Measurements from ENCODE around the gene DUSP6.

The DUSP6 gene

GRCh38 chr12:89328151-89329030, 23.9 kb downstream of the DUSP6 start:
- DNase-seq: no peak

- DNase-seq: no peak
Measured at GRCh38 chr12:89327486-89328094, 24.7 kb downstream of the DUSP6 start.

DNA sequence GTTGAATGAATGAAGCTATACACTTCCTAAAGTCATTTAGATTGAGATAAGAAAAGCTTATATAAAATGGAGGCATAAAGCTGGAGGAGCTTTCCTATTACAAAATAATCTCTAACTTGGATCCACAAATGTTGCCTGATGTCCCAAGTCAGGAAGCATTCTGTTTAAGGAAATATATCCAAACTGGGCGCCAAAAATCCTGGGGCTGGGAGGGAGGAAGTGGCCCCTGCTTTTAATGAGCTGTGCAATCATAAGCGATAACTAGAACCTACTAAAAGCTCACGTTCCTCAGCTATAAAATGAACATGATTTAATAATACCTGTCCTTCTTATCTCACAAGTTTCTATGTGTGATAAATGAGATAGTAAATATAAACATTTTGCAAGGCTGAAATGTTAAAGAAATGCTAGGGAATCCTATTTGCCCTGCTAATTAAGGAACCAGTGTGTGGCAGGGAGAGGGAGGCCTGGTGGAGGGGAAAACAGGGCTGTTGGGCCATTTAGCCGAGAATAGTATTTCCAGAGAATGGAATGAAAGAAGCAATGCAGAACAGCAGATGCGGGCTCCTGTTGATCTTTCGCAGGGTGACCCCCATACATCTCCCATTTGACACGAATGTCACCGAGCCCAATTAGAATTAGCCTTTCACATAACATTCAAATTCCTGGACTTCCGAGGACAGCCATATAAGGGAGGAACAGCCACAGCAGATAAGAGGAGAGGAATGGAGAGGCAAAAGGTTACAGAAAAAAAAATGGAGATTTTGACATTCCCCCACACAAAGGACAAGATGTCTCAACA, 25.9 kb downstream of the DUSP6 start:
- DNase-seq: no peak

DNA sequence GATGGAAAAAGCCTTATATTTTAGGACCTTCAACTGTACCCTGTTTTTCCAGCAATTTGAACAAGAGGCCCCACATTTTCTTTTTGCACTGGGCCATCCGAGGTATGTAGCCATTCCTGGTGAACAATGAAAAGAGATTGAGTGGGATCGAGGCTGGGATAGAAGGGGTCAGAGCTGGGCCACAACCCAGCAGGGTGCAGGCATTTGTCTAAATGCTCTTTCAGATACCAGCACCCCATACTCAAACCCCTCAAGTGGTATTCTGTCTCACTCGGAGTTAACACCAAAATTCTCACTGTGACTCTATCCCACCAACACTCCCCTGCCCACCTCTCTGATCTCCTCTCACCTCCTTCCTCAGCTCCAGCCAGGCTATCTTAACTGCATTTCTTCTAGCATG, 26.8 kb downstream of the DUSP6 start:
- no peak for DNase-seq

GRCh38 chr12:89324437-89324836, 27.9 kb downstream of the DUSP6 start:
- no peak for DNase-seq

- no peak for DNase-seq
Measured at GRCh38 chr12:89323568-89324218, 28.6 kb downstream of the DUSP6 start.

DNA sequence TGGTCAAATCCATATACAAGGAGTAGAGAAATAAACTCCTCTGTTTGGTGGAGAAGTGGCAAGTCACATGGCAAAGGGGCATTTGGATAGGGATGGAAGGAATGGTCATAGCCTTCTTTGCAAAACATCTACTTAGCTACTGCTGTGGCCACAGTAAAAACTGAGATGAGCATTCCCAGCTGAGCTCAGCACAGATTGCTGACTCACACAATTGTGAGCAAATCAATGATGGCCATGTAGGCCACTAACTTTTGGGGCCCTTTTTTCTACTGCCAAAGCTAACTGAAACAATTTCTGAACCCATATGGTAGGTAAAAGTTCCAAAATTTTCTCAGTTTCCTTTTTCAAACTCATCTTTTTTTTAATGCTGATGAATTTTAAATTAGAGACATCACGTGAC, 31.6 kb downstream of the DUSP6 start:
- DNase-seq: no peak

DNA sequence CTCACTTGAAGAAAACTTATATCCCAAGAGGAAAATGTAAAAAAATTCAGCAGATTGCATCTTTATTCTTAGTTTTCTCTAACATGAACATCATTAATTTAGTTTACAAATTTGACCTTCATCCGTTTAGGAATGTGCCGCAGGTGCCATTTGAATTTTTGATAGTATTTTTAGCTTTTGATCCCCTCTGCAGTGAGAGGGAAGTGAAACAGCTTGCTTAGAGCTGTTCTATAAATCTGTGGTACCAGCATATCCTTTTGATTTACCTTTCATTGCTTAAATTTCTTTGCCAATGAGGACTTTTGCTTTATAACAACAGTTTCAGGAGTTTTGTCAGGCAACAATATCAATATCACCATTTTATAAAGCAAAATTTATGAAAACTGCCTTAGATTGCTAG, 32.7 kb downstream of the DUSP6 start:
- DNase-seq: no peak

- DNase-seq: no peak
Measured at GRCh38 chr12:89319122-89319521, 33.2 kb downstream of the DUSP6 start.

DNA sequence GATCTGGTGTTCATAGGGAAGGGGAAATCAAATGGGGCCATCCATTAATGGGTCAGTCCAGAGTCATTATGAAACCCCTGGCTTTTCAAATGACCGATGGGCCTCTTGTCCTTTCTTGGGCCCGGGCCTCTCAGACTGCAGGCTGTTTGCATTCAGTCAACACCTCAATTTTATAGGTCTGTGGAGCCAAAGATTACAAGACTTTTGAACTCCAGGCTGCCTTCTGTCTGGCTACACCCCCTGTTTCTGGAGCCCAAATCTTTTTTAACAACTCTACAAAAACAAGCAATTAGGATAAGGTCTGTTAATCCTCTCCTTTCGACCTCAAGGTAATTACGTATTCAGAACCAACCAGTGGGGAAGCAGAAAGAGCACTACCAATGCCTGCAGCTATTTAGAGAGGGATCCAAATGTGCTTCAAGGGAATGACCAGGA, 35.6 kb downstream of the DUSP6 start:
- DNase-seq: no peak

DNA sequence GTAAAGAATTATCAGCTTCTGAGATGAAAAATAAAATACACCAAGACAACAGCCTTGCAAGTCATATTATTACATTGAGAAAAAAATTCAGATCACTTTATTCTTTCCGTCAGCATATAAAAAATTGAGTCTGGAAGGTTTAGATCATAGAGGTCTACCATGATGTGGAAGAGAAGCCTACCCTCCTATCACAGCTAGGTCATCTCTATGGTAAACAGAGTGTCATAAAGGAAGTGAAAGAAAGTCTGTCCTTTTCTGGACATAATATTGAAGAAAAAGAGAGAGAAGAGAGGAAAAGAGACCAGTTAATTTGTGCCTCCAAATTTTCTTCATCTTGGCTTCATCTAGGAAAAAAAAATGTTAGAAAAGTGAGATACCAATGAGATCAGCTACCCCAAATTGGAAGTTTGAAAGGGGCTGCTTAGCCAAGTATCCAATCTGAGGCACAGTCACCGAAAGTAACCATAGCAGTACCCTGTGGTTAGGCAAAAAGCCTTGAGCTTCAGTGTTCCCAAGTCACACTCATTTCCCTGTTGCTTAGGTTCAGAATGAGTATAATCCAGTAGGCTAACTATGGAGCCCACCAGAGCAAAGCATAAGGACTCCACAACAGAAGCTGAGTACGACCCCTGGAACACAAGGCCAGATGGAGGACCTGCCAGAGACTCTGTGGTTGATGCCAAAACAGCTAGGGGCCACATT, 38.1 kb downstream of the DUSP6 start:
- no peak for DNase-seq

GRCh38 chr12:89311703-89312293, 40.5 kb downstream of the DUSP6 start:
- DNase-seq: no peak

DNA sequence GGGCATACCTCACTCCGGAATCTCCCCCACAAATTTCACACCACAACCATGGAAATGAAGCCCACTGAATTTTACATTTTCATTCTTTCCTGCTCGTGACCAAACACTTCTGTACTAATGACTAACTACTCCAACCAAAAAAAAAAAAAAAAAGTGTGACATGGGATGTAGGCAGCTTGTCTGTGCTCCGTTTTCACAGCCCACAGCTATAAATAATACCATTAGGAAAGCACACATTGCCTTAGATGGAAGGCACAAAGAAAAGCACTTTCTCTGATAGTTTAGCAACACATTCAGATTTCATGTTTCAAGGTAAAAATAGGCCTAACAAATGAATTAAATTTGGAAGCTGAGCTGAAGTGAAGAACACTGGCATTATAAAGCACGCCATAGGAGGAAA, 42.5 kb downstream of the DUSP6 start:
- DNase-seq: no peak

DNA sequence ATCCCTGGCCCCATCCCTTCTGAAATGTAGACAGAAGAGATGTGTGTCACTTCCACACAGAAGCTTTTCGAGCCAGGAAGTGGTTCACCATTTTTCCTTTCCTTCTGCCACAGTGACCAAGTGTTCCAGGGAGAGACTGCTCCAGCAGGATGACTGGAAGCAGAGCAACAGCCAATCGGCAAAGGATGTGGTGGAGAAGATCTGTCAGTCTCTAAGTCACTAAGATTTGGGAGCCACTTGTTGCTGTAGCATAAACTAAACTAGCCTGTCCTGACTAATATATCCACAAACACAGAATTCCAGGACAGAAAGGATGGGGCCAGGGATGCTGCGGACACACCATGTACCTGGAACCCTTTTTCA, 42.9 kb downstream of the DUSP6 start:
- DNase-seq: no peak

- no peak for DNase-seq
Measured at GRCh38 chr12:89307474-89308253, 44.6 kb downstream of the DUSP6 start.

- DNase-seq: no peak
Measured at GRCh38 chr12:89306827-89307473, 45.4 kb downstream of the DUSP6 start.

GRCh38 chr12:89305373-89305772, 46.9 kb downstream of the DUSP6 start:
- DNase-seq: no peak

DNA sequence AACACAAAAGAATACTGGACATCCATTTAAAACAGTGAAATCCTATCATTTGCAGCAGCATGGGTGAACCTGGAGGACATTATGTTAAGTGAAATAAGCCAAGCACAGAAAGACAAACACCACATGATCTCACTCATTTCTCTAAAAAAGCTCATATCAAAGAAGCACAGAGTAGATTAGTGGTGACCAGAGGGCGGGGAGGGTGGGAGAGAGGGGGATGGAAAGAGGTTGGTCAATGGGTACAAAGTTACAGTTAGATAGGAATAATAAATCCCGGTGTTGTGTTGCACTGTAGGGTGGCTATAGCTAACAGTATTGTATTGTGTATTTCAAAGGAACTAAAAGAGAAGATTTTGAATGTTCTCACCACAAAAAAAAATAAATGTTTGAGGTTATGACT, 52.4 kb downstream of the DUSP6 start:
- no peak for DNase-seq

GRCh38 chr12:89299417-89299816, 52.9 kb downstream of the DUSP6 start:
- DNase-seq: no peak
